ENCODE results near the gene TRMT6. TPM values are rescaled to one million over a fixed set of nuclear protein-coding genes. Genes with fewer than 3 reads are reported as not detected.

Gene TRMT6
- polyA plus RNA-seq, 3 donors, result 9.3 to 11.0 (median 10.6) TPM

DNA sequence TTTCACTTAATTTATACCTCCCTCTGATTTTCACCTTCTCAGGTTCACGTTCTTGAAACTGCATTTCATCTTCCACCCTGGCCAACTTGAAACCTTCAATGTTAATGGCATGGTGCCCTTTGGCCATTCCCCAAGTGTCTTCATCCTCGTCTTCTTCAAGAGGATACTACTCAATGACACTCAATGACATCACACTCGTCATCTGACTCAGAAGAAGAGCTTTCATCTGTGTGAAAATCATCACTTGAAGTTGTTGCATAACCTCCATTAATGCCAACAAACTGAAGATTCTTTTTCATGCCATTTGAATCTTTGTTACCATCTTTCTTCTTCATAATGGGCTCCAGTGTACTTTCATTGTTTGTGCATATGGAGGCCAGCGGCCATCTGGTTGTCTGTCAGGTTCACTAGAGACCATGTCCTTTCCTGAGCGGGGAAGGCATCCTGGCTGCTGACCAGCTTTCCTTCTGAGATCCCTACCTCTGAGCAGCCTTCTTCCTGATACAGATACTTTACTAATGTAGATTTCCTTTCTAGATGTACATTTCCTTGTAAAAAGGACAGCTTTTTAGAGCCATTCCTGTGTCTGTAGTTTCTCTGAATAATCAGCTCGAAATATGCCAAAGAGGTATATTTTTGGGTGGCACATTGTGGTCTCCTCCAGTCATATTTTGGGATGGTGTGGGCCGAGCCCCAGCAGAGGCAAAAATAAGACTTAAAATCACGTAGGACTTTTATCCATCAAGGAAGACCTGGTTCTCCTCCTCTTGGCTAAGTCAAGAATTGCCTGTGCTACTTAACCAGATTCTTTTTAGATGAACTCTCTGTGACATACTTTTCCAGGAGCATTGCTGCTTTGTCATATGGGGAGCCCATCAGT, 21.3 kb downstream of the TRMT6 start:
- 66% methylated on average over 6 of the region's 8 CpGs for WGBS (ENCODE audit: insufficient coverage)
- Mint-ChIP-seq H3K27me3 (ENCODE audit: low read depth in 3 of 3) (peaks cover 4 to 12% (median 8%) of the 10 kb centered on the region in 3 donors), H3K9me3 (no peaks in the 10 kb centered on the region), H3K27ac (no peak overlapping the region), H3K36me3 (no peaks in the 10 kb centered on the region), H3K4me3 (no peak overlapping the region), H3K4me1 (peaks cover 4% of the 10 kb centered on the region)
- no peak overlapping the region for H3K4me2 ChIP-seq (replicated peaks; ENCODE audit: extremely low read depth, low read length, poor library complexity, severe bottlenecking)
- no peaks in the 10 kb centered on the region for H3K4me1 ChIP-seq (ENCODE audit: control insufficient read depth in 1 of 2, insufficient read depth in 2 of 2, low read length in 2 of 2)
- DNase-seq, result peak in 2 of 3 donors; percentile 45 to 51
- H2AFZ ChIP-seq (ENCODE audit: insufficient read depth, low read depth, low read length, poor library complexity, severe bottlenecking), result no peak overlapping the region
- H3K79me2 ChIP-seq (ENCODE audit: insufficient read depth, low read length), result no peaks in the 10 kb centered on the region
- no peaks in the 10 kb centered on the region for H3K36me3 ChIP-seq (replicated peaks in 1 of 2; ENCODE audit: control insufficient read depth in 1 of 2, insufficient read depth in 2 of 2, low read length in 2 of 2)
- intact Hi-C loops (cut with micrococcal nuclease), result no loop called here
- no peaks in the 10 kb centered on the region for H3K27me3 ChIP-seq (ENCODE audit: control insufficient read depth in 2 of 2, insufficient read depth in 2 of 2, low read length in 2 of 2)
- TF ChIP-seq, protein P1, sequence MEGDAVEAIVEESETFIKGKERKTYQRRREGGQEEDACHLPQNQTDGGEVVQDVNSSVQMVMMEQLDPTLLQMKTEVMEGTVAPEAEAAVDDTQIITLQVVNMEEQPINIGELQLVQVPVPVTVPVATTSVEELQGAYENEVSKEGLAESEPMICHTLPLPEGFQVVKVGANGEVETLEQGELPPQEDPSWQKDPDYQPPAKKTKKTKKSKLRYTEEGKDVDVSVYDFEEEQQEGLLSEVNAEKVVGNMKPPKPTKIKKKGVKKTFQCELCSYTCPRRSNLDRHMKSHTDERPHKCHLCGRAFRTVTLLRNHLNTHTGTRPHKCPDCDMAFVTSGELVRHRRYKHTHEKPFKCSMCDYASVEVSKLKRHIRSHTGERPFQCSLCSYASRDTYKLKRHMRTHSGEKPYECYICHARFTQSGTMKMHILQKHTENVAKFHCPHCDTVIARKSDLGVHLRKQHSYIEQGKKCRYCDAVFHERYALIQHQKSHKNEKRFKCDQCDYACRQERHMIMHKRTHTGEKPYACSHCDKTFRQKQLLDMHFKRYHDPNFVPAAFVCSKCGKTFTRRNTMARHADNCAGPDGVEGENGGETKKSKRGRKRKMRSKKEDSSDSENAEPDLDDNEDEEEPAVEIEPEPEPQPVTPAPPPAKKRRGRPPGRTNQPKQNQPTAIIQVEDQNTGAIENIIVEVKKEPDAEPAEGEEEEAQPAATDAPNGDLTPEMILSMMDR (IDR thresholded peaks at IDR 0.05), result no peak
- no peak overlapping the region for H3K4me3 ChIP-seq (replicated peaks in 1 of 3; ENCODE audit: low read depth in 2 of 3, low read length in 3 of 3)
- H4K20me1 ChIP-seq (ENCODE audit: insufficient read depth, low read length), result no peaks in the 10 kb centered on the region
- H3K9me3 ChIP-seq (replicated peaks in 1 of 2; ENCODE audit: control insufficient read depth in 1 of 2, insufficient read depth in 1 of 2, low read length in 2 of 2), result no peaks in the 10 kb centered on the region
- H3K9ac ChIP-seq (ENCODE audit: insufficient read depth, low read length, poor library complexity, severe bottlenecking), result no peak overlapping the region
- H3K27ac ChIP-seq (ENCODE audit: low read depth in 1 of 2, low read length in 2 of 2), result no peak overlapping the region

DNA sequence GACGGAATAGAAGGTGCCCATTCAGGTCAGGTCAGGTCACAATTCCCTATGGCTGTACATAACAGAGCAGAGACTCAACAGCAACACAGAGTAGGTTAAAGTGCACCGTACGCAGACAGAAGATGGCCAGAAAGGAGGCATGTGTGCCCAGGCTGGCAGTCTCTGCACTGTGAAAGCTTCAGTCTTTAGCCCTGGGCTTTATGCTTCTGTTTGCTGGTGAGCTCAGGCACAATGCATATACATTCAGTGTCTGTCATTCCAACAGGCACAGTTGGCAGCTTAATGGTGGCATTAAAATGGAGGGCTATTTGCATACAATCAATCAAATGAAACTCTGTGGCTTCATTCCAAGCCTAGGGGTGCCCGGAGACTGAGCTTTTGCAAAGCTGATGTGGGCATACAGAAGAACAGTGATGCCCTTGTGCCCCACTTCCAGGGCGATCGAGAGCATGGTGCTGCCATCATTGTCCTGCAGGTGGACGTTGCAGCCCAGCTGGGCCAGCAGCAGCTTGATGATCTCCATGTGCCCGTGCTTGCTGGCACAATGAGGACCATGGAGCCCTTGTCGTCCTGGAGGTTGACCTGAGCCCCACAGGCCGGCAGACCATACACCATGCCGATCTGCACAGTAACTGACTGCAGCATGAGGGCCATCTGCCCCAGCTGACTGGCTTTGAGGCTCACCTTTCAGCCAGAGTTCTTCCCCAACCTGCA, 22.4 kb downstream of the TRMT6 start:
- Mint-ChIP-seq H3K4me1 (peaks cover 6% of the 10 kb centered on the region), H3K27ac (no peak overlapping the region), H3K36me3 (no peaks in the 10 kb centered on the region), H3K27me3 (ENCODE audit: low read depth in 3 of 3) (peaks cover 4 to 14% (median 8%) of the 10 kb centered on the region in 3 donors), H3K4me3 (no peak overlapping the region), H3K9me3 (no peaks in the 10 kb centered on the region)
- intact Hi-C loops (cut with micrococcal nuclease), result no loop called here
- 89% methylated on average over 11 of the region's 11 CpGs for WGBS (ENCODE audit: insufficient coverage)
- H3K4me1 ChIP-seq (ENCODE audit: control insufficient read depth in 1 of 2, insufficient read depth in 2 of 2, low read length in 2 of 2), result no peaks in the 10 kb centered on the region
- H3K9me3 ChIP-seq (replicated peaks in 1 of 2; ENCODE audit: control insufficient read depth in 1 of 2, insufficient read depth in 1 of 2, low read length in 2 of 2), result no peaks in the 10 kb centered on the region
- H3K79me2 ChIP-seq (ENCODE audit: insufficient read depth, low read length), result no peaks in the 10 kb centered on the region
- no peaks in the 10 kb centered on the region for H4K20me1 ChIP-seq (ENCODE audit: insufficient read depth, low read length)
- no peak overlapping the region for H3K27ac ChIP-seq (ENCODE audit: low read depth in 1 of 2, low read length in 2 of 2)
- no peak overlapping the region for H3K4me3 ChIP-seq (replicated peaks in 1 of 3; ENCODE audit: low read depth in 2 of 3, low read length in 3 of 3)
- no peak for DNase-seq
- no peaks in the 10 kb centered on the region for H3K27me3 ChIP-seq (ENCODE audit: control insufficient read depth in 2 of 2, insufficient read depth in 2 of 2, low read length in 2 of 2)
- H2AFZ ChIP-seq (ENCODE audit: insufficient read depth, low read depth, low read length, poor library complexity, severe bottlenecking), result no peak overlapping the region
- no peak overlapping the region for H3K9ac ChIP-seq (ENCODE audit: insufficient read depth, low read length, poor library complexity, severe bottlenecking)
- TF ChIP-seq, protein P1 (IDR thresholded peaks at IDR 0.05), result no peak
- no peak overlapping the region for H3K4me2 ChIP-seq (replicated peaks; ENCODE audit: extremely low read depth, low read length, poor library complexity, severe bottlenecking)
- H3K36me3 ChIP-seq (replicated peaks in 1 of 2; ENCODE audit: control insufficient read depth in 1 of 2, insufficient read depth in 2 of 2, low read length in 2 of 2), result no peaks in the 10 kb centered on the region
